Measurements from ENCODE around the gene TEAD2. TPM values are rescaled to one million over a fixed set of nuclear protein-coding genes. Genes with fewer than 3 reads are reported as not detected.

TEAD2 gene
- total and polyA plus RNA-seq, 10 of the 15 experiments (the other 5 are each of a cell fraction or from before 2014, with no cell fraction given): 0.04 to 0.26 (median 0.11) TPM; not detected in 3

DNA sequence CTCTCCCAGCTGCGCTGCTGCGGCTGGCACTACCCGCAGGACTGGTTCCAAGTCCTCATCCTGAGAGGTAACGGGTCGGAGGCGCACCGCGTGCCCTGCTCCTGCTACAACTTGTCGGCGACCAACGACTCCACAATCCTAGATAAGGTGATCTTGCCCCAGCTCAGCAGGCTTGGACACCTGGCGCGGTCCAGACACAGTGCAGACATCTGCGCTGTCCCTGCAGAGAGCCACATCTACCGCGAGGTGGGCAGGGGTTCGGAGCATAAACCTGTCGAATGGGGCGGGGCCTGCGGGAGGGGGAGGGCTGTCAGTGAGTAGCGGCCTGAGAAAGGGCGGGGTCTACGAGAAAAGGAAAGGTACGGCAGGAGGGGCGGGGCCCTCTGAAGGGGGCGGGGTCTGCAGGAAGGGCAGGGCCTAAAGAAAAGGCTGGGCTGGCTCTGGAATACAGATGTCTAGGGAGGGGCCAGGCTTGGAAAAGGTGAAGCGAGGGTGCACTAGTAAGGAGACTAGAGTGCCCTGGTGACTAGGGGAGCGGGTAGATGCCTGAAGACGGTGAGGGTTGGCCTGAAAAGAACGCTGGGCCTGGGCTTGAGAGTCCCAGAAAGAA lies 23.4 kb downstream of the TEAD2 start:
- ChIA-PET CTCF (interaction anchor here (0.6 to 2.6 kb wide), 3 partner anchors 8 to 90 kb away, joined by 3 to 15 read pairs (median 11); no protein-coding TSS in a partner anchor), POLR2A (interaction anchor here (0.7 to 3.0 kb wide), 3 partner anchors 9 to 15 kb away, joined by 3 to 44 read pairs (median 3); no protein-coding TSS in a partner anchor), RAD21 (ENCODE audit: unreplicated experiment) (interaction anchor here (1.9 to 2.8 kb wide), 2 partner anchors 12 to 65 kb away, joined by 5 to 15 read pairs; no protein-coding TSS in a partner anchor), SMC1A (ENCODE audit: uncharacterized antibody, unreplicated experiment) (interaction anchor here (0.5 to 1.4 kb wide), 2 partner anchors 23 to 44 kb away, joined by 3 read pairs; no protein-coding TSS in a partner anchor)
- H3K4me1 ChIP-seq (ENCODE audit: control insufficient read depth, insufficient read depth, low read length): peaks cover 40% of the 10 kb centered on the region
- 88% methylated on average over 21 of the region's 30 CpGs for WGBS (ENCODE audit: insufficient coverage, insufficient replicate concordance, low lambda C conversion rate, missing lambda C conversion rate)
- FAIRE-seq (no peak), ATAC-seq (no peak), DNase-seq (ENCODE audit: low read depth, low spot score) (no peak)
- H4K20me1 ChIP-seq (ENCODE audit: control insufficient read depth, insufficient read depth): no peaks in the 10 kb centered on the region
- TF ChIP-seq, protein P1, sequence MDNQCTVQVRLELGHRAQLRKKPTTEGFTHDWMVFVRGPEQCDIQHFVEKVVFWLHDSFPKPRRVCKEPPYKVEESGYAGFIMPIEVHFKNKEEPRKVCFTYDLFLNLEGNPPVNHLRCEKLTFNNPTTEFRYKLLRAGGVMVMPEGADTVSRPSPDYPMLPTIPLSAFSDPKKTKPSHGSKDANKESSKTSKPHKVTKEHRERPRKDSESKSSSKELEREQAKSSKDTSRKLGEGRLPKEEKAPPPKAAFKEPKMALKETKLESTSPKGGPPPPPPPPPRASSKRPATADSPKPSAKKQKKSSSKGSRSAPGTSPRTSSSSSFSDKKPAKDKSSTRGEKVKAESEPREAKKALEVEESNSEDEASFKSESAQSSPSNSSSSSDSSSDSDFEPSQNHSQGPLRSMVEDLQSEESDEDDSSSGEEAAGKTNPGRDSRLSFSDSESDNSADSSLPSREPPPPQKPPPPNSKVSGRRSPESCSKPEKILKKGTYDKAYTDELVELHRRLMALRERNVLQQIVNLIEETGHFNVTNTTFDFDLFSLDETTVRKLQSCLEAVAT (IDR thresholded peaks at IDR 0.05): peak; percentile 21; the same call in 1 of the 2 replicates
- TF ChIP-seq POLR2A (IDR thresholded peaks at IDR 0.05; ENCODE audit: low read depth, low read length): peak; percentile 7; the same call in 1 of the 2 replicates
- TF ChIP-seq SREBF1 (IDR thresholded peaks at IDR 0.05; ENCODE audit: low read length): no peak
- no peak overlapping the region for H3K9ac ChIP-seq (ENCODE audit: control insufficient read depth, insufficient read depth, low read length)
- H3K36me3 ChIP-seq (ENCODE audit: control insufficient read depth in 2 of 2, insufficient read depth in 2 of 2, low read length in 1 of 2): peaks cover 0 to 3% of the 10 kb centered on the region in 2 experiments; a peak in 1 of 4 replicates
- in situ Hi-C loops (cut with MboI) (no loop called here), intact Hi-C loops (cut with micrococcal nuclease; ENCODE audit: unreplicated experiment) (no loop called here)
- H3K4me2 ChIP-seq (ENCODE audit: control insufficient read depth, insufficient read depth): peak overlapping the region; percentile 99
- H3K9me3 ChIP-seq (replicated peaks; ENCODE audit: control insufficient read depth, insufficient read depth, low read length): no peaks in the 10 kb centered on the region
- peak overlapping the region; percentile 20; the same call in 1 of the 2 replicates for H3K4me3 ChIP-seq
- H3K27me3 ChIP-seq (replicated peaks in 1 of 2; ENCODE audit: control insufficient read depth in 2 of 2, insufficient read depth in 2 of 2, low read length in 1 of 2): no peaks in the 10 kb centered on the region
- peaks cover 40% of the 10 kb centered on the region for H3K79me2 ChIP-seq (ENCODE audit: control insufficient read depth, insufficient read depth, low read length)
- H3K27ac ChIP-seq (ENCODE audit: control insufficient read depth, insufficient read depth): no peak overlapping the region
- H2AFZ ChIP-seq (ENCODE audit: control insufficient read depth, low read depth, low read length): no peak overlapping the region
- BruUV-seq (replicated peaks): no TSS peak
